Spleen (tissue), 11 donors: ENCODE data around the gene ANKRD11. TPM values are rescaled to one million over a fixed set of nuclear protein-coding genes. Genes with fewer than 3 reads are reported as not detected.
A peak's percentile ranks its signal among the peaks of the same experiment; 100 is the strongest.

Experiments used
- DNase-seq: peaks from one replicate; pipeline ENCODE4 v3.0.0-alpha.2; 2020
- H3K27ac ChIP-seq, 8 donors: fragments of 200-600 bp; sonication (generic) in 7 of 8; 1 replicate in 4 of 8; 2 replicates in 4 of 8; pipeline versions ENCODE4 v1.5.0 to v1.8.0; 2016 to 2021; ENCODE audit warnings: inconsistent platforms in 4 of 8, mild to moderate bottlenecking in 4 of 8, moderate library complexity in 1 of 8
- H3K27me3 ChIP-seq, 7 donors: fragments of 200-600 bp; sonication (generic) in 6 of 7; replicated peaks in 1 of 7; 1 replicate in 4 of 7; 2 replicates in 3 of 7; pipeline versions ENCODE4 v1.5.0 to v1.8.0; 2016 to 2021; ENCODE audit warnings: inconsistent platforms in 3 of 7, mild to moderate bottlenecking in 1 of 7
- H3K36me3 ChIP-seq, 6 donors: fragments of 200-600 bp; sonication (generic) in 5 of 6; 1 replicate in 4 of 6; 2 replicates in 2 of 6; pipeline versions ENCODE4 v1.5.0 to v1.8.0; 2016 to 2021; ENCODE audit warnings: inconsistent platforms in 2 of 6
- H3K4me1 ChIP-seq, 6 donors: fragments of 200-600 bp; sonication (generic) in 5 of 6; 1 replicate in 3 of 6; 2 replicates in 3 of 6; pipeline versions ENCODE4 v1.5.0 to v1.8.0; 2016 to 2021; ENCODE audit warnings: inconsistent platforms in 3 of 6
- H3K4me3 ChIP-seq, 8 donors: fragments of 200-600 bp; sonication (generic) in 7 of 8; 1 replicate in 4 of 8; 2 replicates in 4 of 8; pipeline versions ENCODE4 v1.5.0 to v1.8.0; 2016 to 2021; ENCODE audit warnings: inconsistent platforms in 4 of 8, mild to moderate bottlenecking in 4 of 8, moderate library complexity in 2 of 8
- H3K9me3 ChIP-seq, 8 donors: fragments of 200-600 bp; sonication (generic) in 7 of 8; 1 replicate in 4 of 8; 2 replicates in 4 of 8; pipeline versions ENCODE4 v1.5.0 to v1.8.0; 2016 to 2021; ENCODE audit warnings: inconsistent platforms in 4 of 8
- CTCF ChIP-seq, 11 experiments: fragments of 200-600 bp in 7 of 11; fragments of 450-650 bp in 4 of 11; sonication (generic) in 4 of 11; IDR thresholded peaks in 8 of 11; conservative IDR thresholded peaks in 3 of 11; 1 replicate in 7 of 11; 2 replicates in 4 of 11; pipeline versions ENCODE4 v1.4.0 to v1.8.0; 2016 to 2021; ENCODE audit warnings: antibody characterized with exemption in 11 of 11, inconsistent platforms in 4 of 11, mild to moderate bottlenecking in 1 of 11
- POLR2A ChIP-seq, 3 donors: fragments of 450-650 bp; IDR thresholded peaks; one replicate each; pipeline ENCODE4 v1.5.1; 2017; ENCODE audit warnings: antibody characterized with exemption in 3 of 3, mild to moderate bottlenecking in 1 of 3
- POLR2AphosphoS5 ChIP-seq, 3 donors: sonication (generic); formaldehyde crosslinking; IDR thresholded peaks; one replicate each; pipeline ENCODE4 v1.5.1; 2017; ENCODE audit warnings: antibody characterized with exemption in 3 of 3
- WGBS, 5 donors: extraction: QIAGEN DNeasy Blood & Tissue Kit in 3 of 5; methylation state at CpG; one replicate each; pipeline versions ENCODE4 v1.1.5 to v1.1.7; 2013 to 2018; 5-methylcytosine and 5-hydroxymethylcytosine counted together
- intact Hi-C: fragments of 100-400 bp; cut with DNase I; formaldehyde crosslinking; loops from one replicate; pipeline ENCODE4 v1.15.0; 2023; ENCODE audit warnings: low total_unique reads
- polyA plus RNA-seq, 3 donors: library from polyadenylated mRNA; stranded (reverse); fragments of 200-250 nt; gene quantifications; one replicate each; pipeline ENCODE4 v1.2.1, GENCODE V29; 2013
- total RNA-seq, 7 donors: library from RNA; depleted of rRNA in 3 of 7; stranded (reverse); fragments of >200 nt in 3 of 7; fragmentation: NEBNext Ultra II Directional in 4 of 7; extraction: Animal tissue kit (Norgen Biotek cat#: 25700) in 4 of 7; gene quantifications; one replicate each; pipeline versions ENCODE4 v1.1.0 to v1.2.1, GENCODE V29; 2016 to 2021
- donor health status: healthy with polysubstance abuse.
- donor health status: DM: no; HTN: no; CAD: no; lungs with moderate emphysema.
- donor health status: DM: no; HTN: no; CAD: no.
- donor health status: Bipolar disorder and iron deficiency.
- donor health status: healthy.
- donor health status: DM: no; HTN: no; CAD: no.
- donor health status: DM: yes; HTN: yes; CAD: no.

ANKRD11 gene
- total and polyA plus RNA-seq, 10 donors: 29.0 to 203 (median 128) TPM

- Histone ChIP-seq H3K27me3 (no peaks in the 10 kb centered on the region), H3K4me1 (peaks cover 16 to 100% (median 65%) of the 10 kb centered on the region in 6 donors), H3K4me3 (no peak overlapping the region), H3K9me3 (peaks cover 0 to 14% (median 10%) of the 10 kb centered on the region in 8 donors), H3K36me3 (peaks cover 0 to 34% (median 8%) of the 10 kb centered on the region in 6 donors), H3K27ac (no peak overlapping the region)
- intact Hi-C loops: no loop called here
- WGBS, 5 donors: 93 to 95% (median 94%) methylated on average over 30 to 32 of the region's 32 CpGs
- TF ChIP-seq CTCF (IDR thresholded peaks at IDR 0.05 in 8 of 11, conservative IDR thresholded peaks at IDR 0.05 in 3 of 11): no peak
- TF ChIP-seq POLR2AphosphoS5 (IDR thresholded peaks at IDR 0.05): peak in 1 of 3 donors; percentile 9
- TF ChIP-seq POLR2A (IDR thresholded peaks at IDR 0.05): no peak
- DNase-seq: no peak
These were observed 118.3 kb downstream of the ANKRD11 start for GRCh38 chr16:89371968-89372634.

GRCh38 chr16:89371386-89371785 lies 119.0 kb downstream of the ANKRD11 start:
- no peak overlapping the region for H3K4me3 ChIP-seq
- WGBS, 5 donors: 95 to 98% (median 96%) methylated on average over 10 to 12 of the region's 12 CpGs
- H3K36me3 ChIP-seq: peaks cover 0 to 34% (median 8%) of the 10 kb centered on the region in 6 donors
- TF ChIP-seq POLR2AphosphoS5 (IDR thresholded peaks at IDR 0.05) (peak in 2 of 3 donors; percentile 18 to 40), POLR2A (IDR thresholded peaks at IDR 0.05) (no peak), CTCF (IDR thresholded peaks at IDR 0.05 in 8 of 11, conservative IDR thresholded peaks at IDR 0.05 in 3 of 11) (no peak)
- peaks cover 14 to 100% (median 62%) of the 10 kb centered on the region in 6 donors for H3K4me1 ChIP-seq
- peaks cover 0 to 9% (median 7%) of the 10 kb centered on the region in 8 donors for H3K9me3 ChIP-seq
- H3K27ac ChIP-seq: no peak overlapping the region
- no peaks in the 10 kb centered on the region for H3K27me3 ChIP-seq
- intact Hi-C loops: no loop called here
- DNase-seq: no peak

- Histone ChIP-seq H3K4me1 (peaks cover 14 to 100% (median 62%) of the 10 kb centered on the region in 6 donors), H3K4me3 (no peak overlapping the region), H3K36me3 (peaks cover 0 to 34% (median 8%) of the 10 kb centered on the region in 6 donors), H3K9me3 (peaks cover 0 to 1% (median 0%) of the 10 kb centered on the region in 8 donors), H3K27ac (no peak overlapping the region), H3K27me3 (no peaks in the 10 kb centered on the region)
- TF ChIP-seq POLR2A (IDR thresholded peaks at IDR 0.05): no peak
- TF ChIP-seq POLR2AphosphoS5 (IDR thresholded peaks at IDR 0.05): peak in 1 of 3 donors; percentile 41
- no peak for TF ChIP-seq CTCF (IDR thresholded peaks at IDR 0.05 in 8 of 11, conservative IDR thresholded peaks at IDR 0.05 in 3 of 11)
- intact Hi-C loops: no loop called here
- 87 to 92% (median 91%) methylated on average over 10 to 15 of the region's 15 CpGs for WGBS, 5 donors
- no peak for DNase-seq
These were observed 119.8 kb downstream of the ANKRD11 start for GRCh38 chr16:89370601-89371000.

- intact Hi-C loops: no loop called here
- H3K27me3 ChIP-seq: no peaks in the 10 kb centered on the region
- no peak for DNase-seq
- H3K27ac ChIP-seq: peak overlapping the region in 1 of 8 donors; percentile 8
- WGBS, 5 donors: 56 to 97% (median 89%) methylated on average over 3 to 5 of the region's 5 CpGs
- H3K9me3 ChIP-seq: no peaks in the 10 kb centered on the region
- no peak overlapping the region for H3K4me3 ChIP-seq
- peaks cover 0 to 34% (median 8%) of the 10 kb centered on the region in 6 donors for H3K36me3 ChIP-seq
- H3K4me1 ChIP-seq: peaks cover 14 to 100% (median 63%) of the 10 kb centered on the region in 6 donors
- TF ChIP-seq POLR2AphosphoS5 (IDR thresholded peaks at IDR 0.05): no peak
- no peak for TF ChIP-seq POLR2A (IDR thresholded peaks at IDR 0.05)
- TF ChIP-seq CTCF (IDR thresholded peaks at IDR 0.05 in 8 of 11, conservative IDR thresholded peaks at IDR 0.05 in 3 of 11): no peak
These were observed 120.3 kb downstream of the ANKRD11 start for GRCh38 chr16:89370081-89370511.
